K562 (cell line): ENCODE data around the gene GPATCH2L. TPM values are rescaled to one million over a fixed set of nuclear protein-coding genes. Genes with fewer than 3 reads are reported as not detected.

Experiments
- ATAC-seq: fragments of 200-7000 bp; cut with Tn5 transposase; 3 replicates; pipeline ENCODE4 v1.9.1; 2020; ENCODE audit warnings: moderate library complexity
- Bru-seq: library from RNA; stranded (reverse); fragments of 400-500 nt; gene quantifications from one replicate; lab custom pipeline; 2021; lab: Mats Ljungman, UMichigan
- BruChase-seq, 2 experiments: library from RNA; stranded (reverse); fragments of 400-500 nt; gene quantifications; one replicate each; lab custom pipeline; 2021; lab: Mats Ljungman, UMichigan
- BruUV-seq: library from RNA; stranded (reverse); fragments of 400-500 nt; replicated peaks from 2 replicates; lab custom pipeline; 2021; lab: Mats Ljungman, UMichigan
- CTCF ChIA-PET: fragments of 300-600 bp; formaldehyde crosslinking; extraction: SDS; loops from one replicate; lab custom pipeline; 2021; ENCODE audit warnings: low intra/inter-chr PET ratio; lab: Yijun Ruan, JAX
- POLR2A ChIA-PET: fragments of 300-600, 350-650 bp; sonication (Branson Sonifier 250); formaldehyde crosslinking; extraction: SDS; loops from one replicate; lab custom pipeline; 2021; ENCODE audit warnings: antibody characterized with exemption, inconsistent platforms; lab: Yijun Ruan, JAX
- DNase-seq, 4 experiments: peaks; one replicate each; pipeline versions ENCODE4 v3.0.0 to v3.0.0-alpha.2; 2011 to 2018; ENCODE audit warnings: low spot score in 3 of 4, mixed read lengths in 3 of 4; ENCODE audit errors: extremely low read depth in 1 of 4
- FAIRE-seq: peaks from 2 replicates; lab custom pipeline; 2011; peaks lifted over from hg19 to GRCh38; lab: Jason Lieb, UNC
- H2AFZ ChIP-seq: 2 replicates; pipeline ENCODE4 v1.6.0; 2011; ENCODE audit warnings: low read depth, low read length, control low read depth, inconsistent platforms
- H3K27ac ChIP-seq: fragments of 200-600 bp; 3 replicates; pipeline ENCODE4 v1.8.0; 2011; ENCODE audit warnings: low read depth, mild to moderate bottlenecking, control low read depth, inconsistent platforms, low read length, moderate library complexity, mixed read lengths; ENCODE audit errors: extremely low read depth
- H3K27me3 ChIP-seq, 2 experiments: fragments of 300-600 bp in 1 of 2; 2 replicates in 1 of 2; 3 replicates in 1 of 2; pipeline versions ENCODE4 v1.6.0 to v1.8.0; 2011; ENCODE audit warnings: inconsistent platforms in 2 of 2, low read length in 2 of 2, mild to moderate bottlenecking in 1 of 2, mixed read lengths in 1 of 2, moderate library complexity in 1 of 2; ENCODE audit not compliant: control insufficient read depth in 2 of 2, insufficient read depth in 2 of 2
- H3K36me3 ChIP-seq: fragments of 300-600 bp; 3 replicates; pipeline ENCODE4 v1.8.0; 2011; ENCODE audit warnings: mild to moderate bottlenecking, low read length, inconsistent platforms; ENCODE audit not compliant: control insufficient read depth, insufficient read depth
- H3K4me1 ChIP-seq, 2 experiments: fragments of 200-600 bp in 1 of 2; replicated peaks in 1 of 2; 2 replicates in 1 of 2; 3 replicates in 1 of 2; pipeline versions ENCODE4 v1.5.1 to v1.8.0; 2011; ENCODE audit warnings: inconsistent platforms in 2 of 2, low read length in 2 of 2, mild to moderate bottlenecking in 1 of 2, mixed read lengths in 1 of 2, moderate library complexity in 1 of 2; ENCODE audit not compliant: control insufficient read depth in 2 of 2, insufficient read depth in 2 of 2
- H3K4me2 ChIP-seq: 2 replicates; pipeline ENCODE4 v1.6.1; 2011; ENCODE audit warnings: low read length, control low read depth, inconsistent platforms, mixed read lengths; ENCODE audit not compliant: insufficient read depth
- H3K4me3 ChIP-seq: fragments of 200-600 bp; sonication (generic), shearing (Covaris generic); 2 replicates; pipeline ENCODE4 v1.5.1; 2016; ENCODE audit warnings: control low read depth, inconsistent platforms
- H3K79me2 ChIP-seq: fragments of 200-600 bp; 3 replicates; pipeline ENCODE4 v1.8.0; 2011; ENCODE audit warnings: low read length, inconsistent platforms; ENCODE audit not compliant: control insufficient read depth, insufficient read depth
- H3K9ac ChIP-seq, 2 experiments: 2 replicates each; pipeline versions ENCODE4 v1.6.0 to v1.6.1; 2011; ENCODE audit warnings: low read depth in 2 of 2, low read length in 2 of 2, control low read depth in 1 of 2, inconsistent platforms in 1 of 2, mild to moderate bottlenecking in 1 of 2, mixed read lengths in 1 of 2; ENCODE audit not compliant: insufficient read depth in 1 of 2
- H3K9me1 ChIP-seq: one replicate; pipeline ENCODE4 v1.6.0; 2011; ENCODE audit warnings: inconsistent platforms, mild to moderate bottlenecking, low read length, moderate library complexity; ENCODE audit not compliant: control insufficient read depth, insufficient read depth
- H3K9me3 ChIP-seq: replicated peaks from 2 replicates; pipeline ENCODE4 v1.5.1; 2011; ENCODE audit warnings: low read depth, low read length, inconsistent platforms; ENCODE audit not compliant: control insufficient read depth, insufficient read depth
- H4K20me1 ChIP-seq: replicated peaks from 2 replicates; pipeline ENCODE4 v1.6.1; 2011; ENCODE audit warnings: low read length, inconsistent platforms, mixed read lengths; ENCODE audit not compliant: control insufficient read depth, insufficient read depth
- COPS2 ChIP-seq: fragments of 450-650 bp; conservative IDR thresholded peaks from 2 replicates; pipeline ENCODE4 v1.6.1; 2016; ENCODE audit warnings: mild to moderate bottlenecking, moderate library complexity
- CREM ChIP-seq: IDR thresholded peaks from 2 replicates; pipeline ENCODE4 v1.6.1; 2014; ENCODE audit warnings: antibody characterized with exemption, low read depth
- GATAD2B ChIP-seq: fragments of 450-650 bp; IDR thresholded peaks from 2 replicates; pipeline ENCODE4 v1.6.1; 2017; ENCODE audit warnings: mild to moderate bottlenecking, borderline replicate concordance
- PCBP2 ChIP-seq: fragments of 200-400 bp; formaldehyde crosslinking; IDR thresholded peaks from 2 replicates; pipeline ENCODE4 v1.6.1; 2018; ENCODE audit warnings: low read length, low read depth, mild to moderate bottlenecking, moderate library complexity; ENCODE audit not compliant: poor library complexity, severe bottlenecking
- POLR2A ChIP-seq: fragments of 450-650 bp; conservative IDR thresholded peaks from 2 replicates; pipeline ENCODE4 v1.6.1; 2016
- POLR2AphosphoS2 ChIP-seq: IDR thresholded peaks from 2 replicates; pipeline ENCODE4 v1.6.1; 2012; ENCODE audit warnings: low read length, improper control_type of control experiment
- SIRT6 ChIP-seq: IDR thresholded peaks from one replicate; pipeline ENCODE4 v1.6.1; 2012; ENCODE audit warnings: low read depth, mild to moderate bottlenecking, control low read depth, inconsistent platforms, low read length, moderate library complexity
- TAF1 ChIP-seq: IDR thresholded peaks from 2 replicates; pipeline ENCODE4 v1.6.1; 2011; ENCODE audit warnings: mild to moderate bottlenecking, low read length, moderate library complexity; ENCODE audit not compliant: insufficient read depth, control insufficient read depth, severe bottlenecking; ENCODE audit errors: extremely low read depth
- TAF7 ChIP-seq: fragments of 450-650 bp; IDR thresholded peaks from 2 replicates; pipeline ENCODE4 v1.6.1; 2016; ENCODE audit warnings: missing genetic modification characterization, missing compliant biosample characterization
- WGBS: fragments of 100-300 bp; shearing (Covaris generic); methylation state at CpG from one replicate; pipeline ENCODE4 v1.1.6; 2016; ENCODE audit warnings: low coverage, mixed read lengths; ENCODE audit not compliant: insufficient coverage; ENCODE audit errors: missing lambda C conversion rate; 5-methylcytosine and 5-hydroxymethylcytosine counted together
- in situ Hi-C: fragments of 300-500 bp; cut with MboI; formaldehyde crosslinking; loops from 4 replicates; pipeline ENCODE4 v1.15.0; 2018; ENCODE audit warnings: inconsistent platforms, mixed read lengths
- intact Hi-C: fragments of 100-400 bp; cut with micrococcal nuclease; formaldehyde crosslinking; loops from 2 replicates; pipeline ENCODE4 v1.14.2; 2022
- long read RNA-seq, 3 experiments: library from polyadenylated mRNA in 2 of 3; library from RNA in 1 of 3; unstranded in 2 of 3; stranded (forward) in 1 of 3; transcript quantifications; one replicate each; pipeline ENCODE4 v2.0.0, GENCODE V29; 2019 to 2022
- polyA minus RNA-seq, 3 experiments: library from RNA; depleted of rRNA, polyadenylated mRNA; stranded (reverse); fragments of >200 nt; gene quantifications; 2 replicates each; pipeline ENCODE4 v1.2.3, GENCODE V29; 2011
- polyA plus RNA-seq, 8 experiments: library from polyadenylated mRNA; depleted of rRNA in 4 of 8; stranded (reverse) in 5 of 8; unstranded in 3 of 8; fragments of >200 nt; fragmentation: Nextera tagmentation in 2 of 8; fragmentation: Illumina TruSeq in 1 of 8; extraction: Ambion mirVana in 2 of 8; extraction: Trizol in 1 of 8; gene quantifications; 2 replicates each; pipeline versions ENCODE4 v1.2.1 to v1.2.3, GENCODE V29; 2011 to 2014; ENCODE audit warnings: inconsistent platforms in 1 of 8, missing spikeins in 1 of 8
- total RNA-seq, 7 experiments: library from RNA; depleted of rRNA in 6 of 7; stranded (reverse); fragments of >200 nt in 6 of 7; fragmentation: Illumina TruSeq in 2 of 7; extraction: Trizol in 2 of 7; gene quantifications; 2 replicates each; pipeline versions ENCODE4 v1.2.1 to v1.2.3, GENCODE V29; 2011 to 2021; ENCODE audit warnings: low replicate concordance in 1 of 7
- TF ChIP-seq, protein P1 (sequence below): fragments of 450-650 bp; IDR thresholded peaks from 2 replicates; pipeline ENCODE4 v1.7.0; 2016; ENCODE audit warnings: borderline replicate concordance

The GPATCH2L gene
- total RNA-seq (2011; cell fraction: chromatin; rRNA removed; ENCODE audit: low replicate concordance) = 105 and 137 TPM in 2 replicates
- 40.7 and 48.0 TPM in 2 replicates for total RNA-seq (2011; cell fraction: nucleolus; rRNA removed)
- 81.2 and 120 TPM in 2 replicates for total RNA-seq (2011; cell fraction: nucleoplasm; rRNA removed)
- total RNA-seq (2014; rRNA removed) (16.4 and 18.3 TPM in 2 replicates), total RNA-seq (2014; rRNA removed; fragmentation: Illumina TruSeq; extraction: Trizol) (22.9 and 27.6 TPM in 2 replicates), total RNA-seq (2015; rRNA removed; fragmentation: Illumina TruSeq; extraction: Trizol) (20.0 and 20.7 TPM in 2 replicates), total RNA-seq (2021) (30.7 and 32.8 TPM in 2 replicates), polyA plus RNA-seq (2011; rRNA removed) (36.2 and 39.6 TPM in 2 replicates), polyA plus RNA-seq (2014; fragmentation: Illumina TruSeq; extraction: Trizol) (20.2 and 20.9 TPM in 2 replicates), polyA plus RNA-seq (2014; fragmentation: Nextera tagmentation; extraction: Ambion mirVana) (10 to 100 TPM; 13.1 to 19.1 TPM), polyA plus RNA-seq (2014; rRNA removed) (15.2 and 17.7 TPM in 2 replicates), polyA minus RNA-seq (2011; rRNA and poly(A)+ RNA removed) (71.2 and 73.2 TPM in 2 replicates), Bru-seq, nascent RNA (percentile 84 among the genes with signal in this experiment), BruChase-seq, experiment 1, labeled RNA remaining after a 2-hour chase (percentile 89 among the genes with signal in this experiment), BruChase-seq, experiment 2, labeled RNA remaining after a 6-hour chase (percentile 87 among the genes with signal in this experiment)
- polyA plus RNA-seq (2011; cell fraction: cytosol; rRNA removed) = 14.8 and 23.2 TPM in 2 replicates
- 101 and 106 TPM in 2 replicates for polyA plus RNA-seq (2011; cell fraction: nucleus; rRNA removed)
- polyA plus RNA-seq (2012) = 15.6 and 17.7 TPM in 2 replicates
- polyA minus RNA-seq (2011; cell fraction: cytosol; rRNA and poly(A)+ RNA removed) = 16.9 and 20.9 TPM in 2 replicates
- 81.6 and 117 TPM in 2 replicates for polyA minus RNA-seq (2011; cell fraction: nucleus; rRNA and poly(A)+ RNA removed)
- long read RNA-seq, experiment 1, full-length matches to known transcripts = 5 of 46 reads
- long read RNA-seq, experiment 1, partial matches to known transcripts = 8 of 46 reads
- long read RNA-seq, experiment 1, other reads (novel, unspliced or antisense) = 33 of 46 reads
- long read RNA-seq, experiment 2, full-length matches to known transcripts = 1 of 13 reads
- long read RNA-seq, experiment 2, partial matches to known transcripts = 1 of 13 reads
- long read RNA-seq, experiment 2, other reads (novel, unspliced or antisense) = 11 of 13 reads
- long read RNA-seq, experiment 3, full-length matches to known transcripts = 2 of 10 reads
- long read RNA-seq, experiment 3, partial matches to known transcripts = 5 of 10 reads
- long read RNA-seq, experiment 3, other reads (novel, unspliced or antisense) = 3 of 10 reads

DNA sequence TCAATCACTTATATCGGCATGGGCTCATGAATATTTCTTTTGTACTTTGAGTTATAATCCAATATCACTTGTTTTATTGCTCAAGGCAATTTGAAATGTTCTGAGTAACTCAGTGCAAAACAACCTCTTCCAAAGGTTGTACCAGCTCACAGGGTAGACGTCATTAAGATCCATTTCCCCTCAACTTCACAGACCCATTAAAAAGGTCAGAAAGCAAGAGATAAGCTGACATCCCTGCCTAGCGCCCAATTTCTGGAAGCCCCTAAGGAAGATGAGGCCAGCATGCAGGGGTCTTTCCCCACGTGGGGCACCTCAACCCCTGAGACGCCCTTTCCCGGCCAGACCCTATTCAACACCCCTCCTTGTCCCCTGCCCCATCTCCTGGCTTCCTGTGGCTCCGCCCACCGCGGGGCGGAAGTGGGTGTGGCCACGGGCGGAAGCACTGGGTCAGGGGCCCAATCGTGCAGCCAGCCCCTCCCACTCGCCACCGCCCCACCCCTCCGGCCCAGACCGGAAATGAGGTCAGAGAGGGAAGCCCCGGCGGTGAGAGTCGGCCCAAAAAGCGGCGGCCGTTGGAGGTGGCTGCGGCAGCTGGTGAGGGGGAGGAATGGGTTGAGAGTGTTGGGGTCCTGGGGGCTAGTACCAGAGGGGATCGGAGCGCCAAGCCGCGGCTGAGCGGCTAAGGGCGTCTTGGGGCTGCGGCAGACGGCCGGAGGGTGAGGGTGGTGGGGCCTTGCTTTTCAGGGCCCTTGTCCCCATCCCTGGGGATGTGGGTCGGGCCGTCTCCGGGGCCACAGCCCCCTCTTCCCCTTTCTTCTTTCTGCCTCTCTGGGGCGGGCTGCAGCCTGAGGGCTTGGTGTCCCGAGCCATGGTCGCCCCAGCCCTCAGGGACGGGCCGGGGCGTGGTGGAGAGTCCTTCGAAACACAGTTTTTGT, at the start of gene GPATCH2L:
Gene GPATCH2L, plus strand, starts transcription at position 525 of the 935 bp plus-strand sequence. CDS start 2,442 bp downstream, outside the sequence.
- in situ Hi-C loops = no loop called here
- Histone ChIP-seq H3K9ac (peak within 1 kb of the TSS; percentile 85 to 94), H2AFZ (peak within 1 kb of the TSS; percentile 84), H3K27me3 (no peaks in the 10 kb centered on the region), H3K27ac (peak within 1 kb of the TSS; percentile 94), H3K4me1 (peaks cover 15 to 26% of the 10 kb centered on the region in 2 experiments; a peak in 4 of 5 replicates), H3K4me2 (peak within 1 kb of the TSS; percentile 83), H3K4me3 (peak within 1 kb of the TSS; percentile 96), H4K20me1 (peaks cover 6% of the 10 kb centered on the region), H3K79me2 (peaks cover 48% of the 10 kb centered on the region), H3K36me3 (peaks cover 31% of the 10 kb centered on the region; the same call in 2 of the 3 replicates), H3K9me1 (peaks cover 2% of the 10 kb centered on the region), H3K9me3 (no peaks in the 10 kb centered on the region)
- intact Hi-C loops = no loop called here
- ChIA-PET POLR2A (interaction anchor here (1.0 kb wide), 1 partner anchor 9 kb away, joined by 4 read pairs; no protein-coding TSS in a partner anchor), CTCF (no interaction called here)
- 7% methylated on average over 19 of the region's 43 CpGs for WGBS
- DNase-seq = peak; percentile 92 to 96 (median 96)
- peak; percentile 84 for FAIRE-seq
- peak; percentile 95 for ATAC-seq
- BruUV-seq = TSS peak; percentile 62
- TF ChIP-seq SIRT6 = no peak
- TF ChIP-seq GATAD2B = 0 out of 2 replicates have a peak, but pooled peaks have one; percentile 19
- TF ChIP-seq POLR2A = peak; percentile 88
- peak; percentile 89 for TF ChIP-seq CREM
- no peak for TF ChIP-seq COPS2
- no peak for TF ChIP-seq POLR2AphosphoS2
- peak; percentile 85 for TF ChIP-seq TAF1
- TF ChIP-seq PCBP2 = no peak
- TF ChIP-seq, protein P1, sequence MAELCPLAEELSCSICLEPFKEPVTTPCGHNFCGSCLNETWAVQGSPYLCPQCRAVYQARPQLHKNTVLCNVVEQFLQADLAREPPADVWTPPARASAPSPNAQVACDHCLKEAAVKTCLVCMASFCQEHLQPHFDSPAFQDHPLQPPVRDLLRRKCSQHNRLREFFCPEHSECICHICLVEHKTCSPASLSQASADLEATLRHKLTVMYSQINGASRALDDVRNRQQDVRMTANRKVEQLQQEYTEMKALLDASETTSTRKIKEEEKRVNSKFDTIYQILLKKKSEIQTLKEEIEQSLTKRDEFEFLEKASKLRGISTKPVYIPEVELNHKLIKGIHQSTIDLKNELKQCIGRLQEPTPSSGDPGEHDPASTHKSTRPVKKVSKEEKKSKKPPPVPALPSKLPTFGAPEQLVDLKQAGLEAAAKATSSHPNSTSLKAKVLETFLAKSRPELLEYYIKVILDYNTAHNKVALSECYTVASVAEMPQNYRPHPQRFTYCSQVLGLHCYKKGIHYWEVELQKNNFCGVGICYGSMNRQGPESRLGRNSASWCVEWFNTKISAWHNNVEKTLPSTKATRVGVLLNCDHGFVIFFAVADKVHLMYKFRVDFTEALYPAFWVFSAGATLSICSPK = no peak
- no peak for TF ChIP-seq TAF7
